Mesendoderm (in vitro differentiated cells): ENCODE results near the gene NRG3.

Experiments
- DNase-seq: peaks from one replicate; pipeline ENCODE4 v3.0.0; 2013
- H2AK5ac ChIP-seq: 2 replicates; pipeline ENCODE4 v1.6.1; 2013; ENCODE audit warnings: low read length, inconsistent platforms
- H2BK120ac ChIP-seq: 2 replicates; pipeline ENCODE4 v1.6.1; 2013; ENCODE audit warnings: low read depth, mild to moderate bottlenecking, low read length, moderate library complexity, mixed read lengths
- H2BK15ac ChIP-seq: replicated peaks from 2 replicates; pipeline ENCODE4 v1.6.1; 2013; ENCODE audit warnings: low read depth, mild to moderate bottlenecking, moderate library complexity
- H2BK5ac ChIP-seq: 2 replicates; pipeline ENCODE4 v1.6.1; 2013; ENCODE audit warnings: low read length, inconsistent platforms
- H3K18ac ChIP-seq: 2 replicates; pipeline ENCODE4 v1.6.1; 2013; ENCODE audit warnings: mild to moderate bottlenecking, low read length, mixed read lengths
- H3K23ac ChIP-seq: one replicate; pipeline ENCODE4 v1.6.1; 2013; ENCODE audit warnings: low read length
- H3K27ac ChIP-seq: 2 replicates; pipeline ENCODE4 v1.5.1; 2013; ENCODE audit warnings: low read depth, mild to moderate bottlenecking, inconsistent platforms, low read length, moderate library complexity
- H3K27me3 ChIP-seq: 2 replicates; pipeline ENCODE4 v1.6.1; 2013; ENCODE audit warnings: low read length, control low read depth, mild to moderate bottlenecking, inconsistent platforms; ENCODE audit not compliant: insufficient read depth, poor library complexity
- H3K36me3 ChIP-seq: 2 replicates; pipeline ENCODE4 v1.6.1; 2013; ENCODE audit warnings: low read length, inconsistent platforms; ENCODE audit not compliant: control insufficient read depth, insufficient read depth
- H3K4ac ChIP-seq: one replicate; pipeline ENCODE4 v1.6.1; 2013; ENCODE audit warnings: low read depth, mild to moderate bottlenecking, low read length, moderate library complexity
- H3K4me1 ChIP-seq: 2 replicates; pipeline ENCODE4 v1.6.1; 2013; ENCODE audit warnings: low read depth, low read length, inconsistent platforms; ENCODE audit not compliant: control insufficient read depth
- H3K4me2 ChIP-seq: 2 replicates; pipeline ENCODE4 v1.6.1; 2013; ENCODE audit warnings: low read length
- H3K4me3 ChIP-seq: 2 replicates; pipeline ENCODE4 v1.5.1; 2013; ENCODE audit warnings: mild to moderate bottlenecking, low read length
- H3K56ac ChIP-seq: one replicate; pipeline ENCODE4 v1.6.1; 2013; ENCODE audit warnings: low read length
- H3K79me1 ChIP-seq: 2 replicates; pipeline ENCODE4 v1.6.1; 2013; ENCODE audit warnings: low read length, inconsistent platforms
- H3K79me2 ChIP-seq: 2 replicates; pipeline ENCODE4 v1.6.1; 2013; ENCODE audit warnings: mild to moderate bottlenecking, low read length; ENCODE audit not compliant: control insufficient read depth, insufficient read depth
- H3K9ac ChIP-seq: 2 replicates; pipeline ENCODE4 v1.6.1; 2013; ENCODE audit warnings: low read length, inconsistent platforms
- H4K5ac ChIP-seq: one replicate; pipeline ENCODE4 v1.6.1; 2013; ENCODE audit warnings: low read length
- H4K8ac ChIP-seq: one replicate; pipeline ENCODE4 v1.6.1; 2013; ENCODE audit warnings: low read depth, mild to moderate bottlenecking, control low read depth, low read length, moderate library complexity
- WGBS: extraction: QIAGEN DNeasy Blood & Tissue Kit; methylation state at CpG from one replicate; pipeline ENCODE4 v1.1.7; 2013; ENCODE audit warnings: low lambda C conversion rate, missing lambda C conversion rate; ENCODE audit not compliant: insufficient coverage; ENCODE audit errors: extremely low coverage; 5-methylcytosine and 5-hydroxymethylcytosine counted together

The NRG3 gene

DNA sequence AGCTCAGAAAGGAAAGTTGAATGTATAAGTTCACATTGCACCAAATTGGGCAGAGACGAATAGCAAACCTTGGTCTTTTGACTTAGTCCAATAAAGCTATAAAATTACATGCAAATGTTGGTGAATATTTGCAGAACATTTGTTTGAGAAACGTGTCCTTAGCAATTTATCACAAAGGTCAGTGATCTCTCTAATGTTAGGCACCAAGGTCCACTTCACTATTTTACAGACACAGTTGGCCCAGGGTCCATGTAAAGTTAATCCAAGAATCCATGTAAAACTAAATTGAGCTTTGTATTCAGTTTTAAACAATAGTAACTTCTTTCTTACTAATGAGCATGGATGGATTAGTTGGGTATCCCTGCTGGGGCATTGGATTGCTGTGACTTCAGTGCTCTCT lies 617.7 kb downstream of the NRG3 start:
- Histone ChIP-seq H3K36me3 (no peaks in the 10 kb centered on the region), H2BK5ac (no peak overlapping the region), H2AK5ac (no peak overlapping the region), H3K9ac (no peak overlapping the region), H3K4ac (no peak overlapping the region), H3K79me1 (no peaks in the 10 kb centered on the region), H3K27ac (no peak overlapping the region), H3K18ac (no peak overlapping the region), H2BK120ac (no peak overlapping the region), H3K79me2 (no peaks in the 10 kb centered on the region), H3K56ac (no peak overlapping the region), H3K4me1 (no peaks in the 10 kb centered on the region), H3K4me2 (no peak overlapping the region), H4K8ac (no peak overlapping the region), H3K23ac (no peak overlapping the region), H3K27me3 (peaks cover 2% of the 10 kb centered on the region), H3K4me3 (no peak overlapping the region), H2BK15ac (no peak overlapping the region), H4K5ac (no peak overlapping the region)
- WGBS: no CpG with 5 or more reads among the region's 2 CpGs
- DNase-seq: no peak

DNA sequence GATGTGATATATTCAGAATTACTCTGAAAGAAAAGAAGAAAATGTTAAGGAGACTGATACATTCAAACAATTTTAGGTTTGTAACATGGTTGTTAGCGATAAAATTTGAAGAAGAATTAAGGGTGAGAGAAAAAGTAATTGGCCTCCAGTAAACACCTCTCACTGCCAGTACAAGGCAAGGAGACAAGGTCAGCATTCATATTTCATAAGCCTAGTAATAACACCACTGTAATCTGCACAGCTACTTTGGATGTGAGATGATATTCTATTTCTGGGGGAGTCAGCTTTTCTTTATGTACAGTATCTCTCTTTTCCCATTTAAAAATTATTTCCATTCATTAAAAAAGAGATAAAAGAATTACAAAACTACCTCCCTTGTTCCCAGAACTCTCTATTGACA lies 621.1 kb downstream of the NRG3 start:
- H3K56ac ChIP-seq: no peak overlapping the region

DNA sequence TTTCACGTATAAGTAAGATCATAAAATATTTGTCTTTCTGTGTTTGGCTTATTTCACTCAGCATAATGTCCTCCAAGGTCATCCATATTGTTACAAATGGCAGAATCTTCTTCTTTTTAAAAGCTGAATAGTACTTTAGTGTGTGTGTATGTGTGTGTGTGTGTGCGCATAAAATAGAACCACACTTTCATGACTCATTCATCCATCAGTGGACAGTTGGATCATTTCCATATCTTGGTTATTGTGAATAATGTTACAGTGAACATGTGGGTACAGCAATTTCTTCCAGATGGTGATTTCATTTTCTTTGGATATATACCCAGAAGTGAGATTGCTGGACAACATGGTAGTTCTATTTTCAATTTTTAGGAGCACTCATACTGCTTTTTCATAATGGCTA lies 622.4 kb downstream of the NRG3 start:
- Histone ChIP-seq H3K36me3 (no peaks in the 10 kb centered on the region), H3K4me3 (no peak overlapping the region), H3K56ac (no peak overlapping the region), H4K8ac (no peak overlapping the region), H2BK15ac (no peak overlapping the region), H3K9ac (no peak overlapping the region), H3K23ac (no peak overlapping the region), H3K79me2 (no peaks in the 10 kb centered on the region), H2BK120ac (no peak overlapping the region), H3K4me2 (no peak overlapping the region), H3K4ac (no peak overlapping the region), H2BK5ac (no peak overlapping the region), H3K18ac (no peak overlapping the region), H2AK5ac (no peak overlapping the region), H4K5ac (no peak overlapping the region), H3K27me3 (no peaks in the 10 kb centered on the region), H3K27ac (no peak overlapping the region), H3K4me1 (no peaks in the 10 kb centered on the region), H3K79me1 (no peaks in the 10 kb centered on the region)
- DNase-seq: no peak
- no CpG with 5 or more reads among the region's 2 CpGs for WGBS

More for the DNA sequence above, 621.1 kb downstream of the NRG3 start:
- no peak for DNase-seq
- 100% methylated on average over 1 of the region's 1 CpG for WGBS
- no peaks in the 10 kb centered on the region for H3K27me3 ChIP-seq
- H3K4ac ChIP-seq: no peak overlapping the region
- no peak overlapping the region for H3K27ac ChIP-seq
- no peaks in the 10 kb centered on the region for H3K79me2 ChIP-seq
- H3K4me2 ChIP-seq: no peak overlapping the region
- no peak overlapping the region for H4K8ac ChIP-seq
- H3K4me3 ChIP-seq: no peak overlapping the region
- H3K9ac ChIP-seq: no peak overlapping the region
- no peak overlapping the region for H3K23ac ChIP-seq
- no peak overlapping the region for H3K18ac ChIP-seq
- no peak overlapping the region for H2BK15ac ChIP-seq
- H3K79me1 ChIP-seq: no peaks in the 10 kb centered on the region
- H2AK5ac ChIP-seq: no peak overlapping the region
- no peak overlapping the region for H2BK5ac ChIP-seq
- no peaks in the 10 kb centered on the region for H3K36me3 ChIP-seq
- H3K4me1 ChIP-seq: no peaks in the 10 kb centered on the region
- no peak overlapping the region for H4K5ac ChIP-seq
- H2BK120ac ChIP-seq: no peak overlapping the region

DNA sequence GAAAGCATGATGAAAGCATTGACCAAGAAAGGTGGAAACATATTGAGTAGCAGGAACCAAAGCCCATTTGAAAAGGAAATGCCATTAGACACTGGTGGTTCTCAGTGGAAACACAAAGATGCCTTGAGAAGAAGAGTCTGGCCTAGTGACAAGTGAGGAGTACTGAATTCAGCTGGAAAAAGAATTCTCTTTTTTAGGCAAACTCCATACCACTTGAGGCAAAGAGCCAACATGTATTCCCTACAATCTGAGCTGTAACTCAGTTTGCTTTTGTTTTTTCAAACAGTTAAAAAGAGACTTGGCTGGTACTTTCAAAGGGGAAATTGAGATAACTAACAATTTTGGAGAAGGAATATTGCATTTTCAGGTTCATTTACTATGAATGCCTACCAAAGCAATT lies 624.0 kb downstream of the NRG3 start:
- Histone ChIP-seq H3K36me3 (no peaks in the 10 kb centered on the region), H3K4ac (no peak overlapping the region), H3K4me2 (no peak overlapping the region), H2BK15ac (no peak overlapping the region), H3K27ac (no peak overlapping the region), H4K5ac (no peak overlapping the region), H3K79me2 (no peaks in the 10 kb centered on the region), H2BK120ac (no peak overlapping the region), H3K9ac (no peak overlapping the region), H2BK5ac (no peak overlapping the region), H3K79me1 (no peaks in the 10 kb centered on the region), H2AK5ac (no peak overlapping the region), H3K4me3 (no peak overlapping the region), H4K8ac (no peak overlapping the region), H3K27me3 (no peaks in the 10 kb centered on the region), H3K56ac (no peak overlapping the region), H3K23ac (no peak overlapping the region), H3K18ac (no peak overlapping the region), H3K4me1 (no peaks in the 10 kb centered on the region)
- DNase-seq: no peak

DNA sequence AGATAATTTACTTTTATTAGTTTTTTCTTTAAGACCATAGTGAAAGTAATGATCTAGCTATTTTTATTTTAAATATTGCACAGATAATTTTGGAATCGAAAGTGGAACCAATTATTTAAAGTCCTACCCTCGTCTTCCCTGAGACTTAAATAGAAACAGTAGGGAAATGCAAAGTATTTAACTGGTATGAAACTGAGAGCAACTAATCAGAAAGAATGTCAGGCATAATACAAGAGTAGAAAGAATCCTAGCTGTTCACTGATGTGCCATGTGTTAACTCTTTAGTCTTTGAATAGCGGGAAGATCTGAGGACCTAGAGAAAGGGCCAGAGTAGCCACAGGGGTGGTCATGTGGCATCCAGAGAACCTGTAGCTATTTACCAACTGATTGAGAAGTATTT lies 630.0 kb downstream of the NRG3 start:
- no peak overlapping the region for H3K18ac ChIP-seq
- H3K23ac ChIP-seq: no peak overlapping the region
- no peak overlapping the region for H2BK120ac ChIP-seq
- H2BK15ac ChIP-seq: no peak overlapping the region
- no peak overlapping the region for H4K5ac ChIP-seq
- H2AK5ac ChIP-seq: no peak overlapping the region
- H3K4me3 ChIP-seq: no peak overlapping the region
- no peak overlapping the region for H3K27ac ChIP-seq
- H2BK5ac ChIP-seq: no peak overlapping the region
- no peaks in the 10 kb centered on the region for H3K27me3 ChIP-seq
- no peak overlapping the region for H3K4ac ChIP-seq
- no peak overlapping the region for H4K8ac ChIP-seq
- no peak overlapping the region for H3K4me2 ChIP-seq
- H3K4me1 ChIP-seq: no peaks in the 10 kb centered on the region
- no CpG with 5 or more reads among the region's 3 CpGs for WGBS
- no peaks in the 10 kb centered on the region for H3K36me3 ChIP-seq
- no peaks in the 10 kb centered on the region for H3K79me2 ChIP-seq
- H3K56ac ChIP-seq: no peak overlapping the region
- H3K79me1 ChIP-seq: no peaks in the 10 kb centered on the region
- no peak for DNase-seq
- no peak overlapping the region for H3K9ac ChIP-seq

DNA sequence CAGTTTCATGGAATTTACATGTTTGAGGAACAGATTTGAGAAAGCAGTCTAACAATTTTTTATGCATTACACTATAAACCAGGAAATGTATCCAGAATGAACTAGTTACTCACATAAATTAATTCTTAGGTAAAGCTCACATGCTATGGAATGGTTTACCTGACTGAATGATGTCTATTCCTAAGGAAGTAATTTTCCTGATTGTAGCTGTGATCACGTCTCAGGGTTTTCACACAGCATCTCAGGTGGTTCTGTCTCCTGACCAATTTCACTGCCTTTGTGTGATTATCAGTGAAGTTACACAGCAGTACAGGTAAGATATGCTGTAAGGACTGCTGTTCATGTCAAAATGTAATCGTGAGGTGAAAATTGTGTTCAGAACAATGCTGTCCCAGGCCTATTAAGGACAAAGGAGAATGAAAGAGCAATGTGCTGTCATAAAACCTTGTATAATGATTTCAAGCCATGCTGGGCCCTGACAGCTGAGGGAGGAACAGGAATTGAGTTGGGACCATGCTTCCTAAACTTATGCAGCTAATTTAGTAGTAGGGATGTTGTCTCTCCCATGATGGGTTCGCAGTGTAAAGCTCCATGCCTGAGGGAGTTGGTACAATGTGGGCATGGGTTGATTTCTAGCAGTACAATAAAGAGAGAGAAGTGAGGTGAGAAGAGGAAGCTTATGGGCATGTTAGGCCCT lies 631.8 kb downstream of the NRG3 start:
- H3K18ac ChIP-seq: no peak overlapping the region
- H3K9ac ChIP-seq: no peak overlapping the region
- no peak overlapping the region for H2BK5ac ChIP-seq
- H2AK5ac ChIP-seq: no peak overlapping the region
- H3K4me2 ChIP-seq: no peak overlapping the region
- H3K27me3 ChIP-seq: no peaks in the 10 kb centered on the region
- H3K4me3 ChIP-seq: no peak overlapping the region
- H3K56ac ChIP-seq: no peak overlapping the region
- DNase-seq: no peak
- no peaks in the 10 kb centered on the region for H3K79me2 ChIP-seq
- H3K27ac ChIP-seq: no peak overlapping the region
- H4K8ac ChIP-seq: no peak overlapping the region
- no peak overlapping the region for H2BK15ac ChIP-seq
- H4K5ac ChIP-seq: no peak overlapping the region
- no peak overlapping the region for H2BK120ac ChIP-seq
- no peaks in the 10 kb centered on the region for H3K4me1 ChIP-seq
- H3K79me1 ChIP-seq: no peaks in the 10 kb centered on the region
- H3K4ac ChIP-seq: no peak overlapping the region
- H3K36me3 ChIP-seq: no peaks in the 10 kb centered on the region
- WGBS: no CpG with 5 or more reads among the region's 3 CpGs
- no peak overlapping the region for H3K23ac ChIP-seq
